ENCODE results near the gene SLC9A8.

DNA sequence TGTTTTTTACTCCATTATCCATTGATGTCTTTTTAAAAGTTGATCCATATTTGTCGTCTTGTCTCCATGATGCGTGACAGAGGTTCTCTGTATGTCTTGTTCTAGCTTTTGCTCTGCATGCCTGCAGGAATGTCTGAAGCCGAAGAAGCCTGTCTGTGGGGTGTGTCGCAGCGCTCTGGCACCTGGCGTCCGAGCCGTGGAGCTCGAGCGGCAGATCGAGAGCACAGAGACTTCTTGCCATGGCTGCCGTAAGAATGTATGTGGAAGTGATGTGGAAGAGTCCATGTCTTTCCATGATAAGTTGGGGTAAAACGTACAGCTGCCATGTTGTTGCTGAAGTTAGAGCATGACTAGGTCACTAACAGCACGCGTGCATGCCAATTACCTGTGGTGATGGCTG, 128.8 kb downstream of the SLC9A8 start:
- TF ChIP-seq EZH2 (IDR thresholded peaks at IDR 0.05; ENCODE audit: insufficient read depth, poor library complexity, severe bottlenecking) (no peak), EZH2phosphoT487 (IDR thresholded peaks at IDR 0.05; ENCODE audit: insufficient read depth, low read depth) (no peak)
